Measurements from ENCODE around the gene DAB2IP.

- TF ChIP-seq CTCF (IDR thresholded peaks at IDR 0.05; ENCODE audit: insufficient read depth, low read length, poor library complexity, severe bottlenecking) (no peak), EZH2phosphoT487 (conservative IDR thresholded peaks at IDR 0.05; ENCODE audit: low read length) (no peak)
Observed at GRCh38 chr9:121742923-121743322, 91.5 kb downstream of the DAB2IP start.
